Measurements from ENCODE around the gene DSTYK.

DNA sequence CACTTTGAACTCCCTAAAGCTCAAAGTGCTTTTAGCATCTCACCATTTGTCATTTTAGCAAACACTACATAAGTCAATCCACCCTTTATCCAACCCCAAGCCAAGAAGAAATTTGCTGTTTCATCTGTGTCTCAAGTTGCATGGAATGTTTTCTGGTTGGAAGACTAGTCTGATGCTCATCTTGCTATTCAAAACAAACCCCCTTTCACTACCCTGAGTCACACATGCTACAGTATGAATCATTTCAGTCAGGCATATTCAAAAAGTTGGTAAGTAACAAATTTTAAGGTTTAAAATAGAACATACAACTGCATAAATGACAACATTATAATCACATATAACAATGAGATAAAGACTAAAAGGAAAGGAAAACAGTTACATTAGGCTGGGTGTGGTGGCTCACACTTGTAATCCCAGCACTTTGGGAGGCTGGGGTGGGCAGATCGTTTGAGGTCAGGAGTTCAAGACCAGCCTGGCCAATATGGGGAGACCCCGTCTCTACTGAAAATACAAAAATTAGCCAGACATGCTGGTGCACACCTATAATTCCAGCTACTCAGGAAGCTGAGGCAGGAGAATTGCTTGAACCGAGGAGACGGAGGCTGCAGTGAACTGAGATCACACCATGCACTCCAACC lies 38.7 kb downstream of the DSTYK start:
- TF ChIP-seq, protein P1, sequence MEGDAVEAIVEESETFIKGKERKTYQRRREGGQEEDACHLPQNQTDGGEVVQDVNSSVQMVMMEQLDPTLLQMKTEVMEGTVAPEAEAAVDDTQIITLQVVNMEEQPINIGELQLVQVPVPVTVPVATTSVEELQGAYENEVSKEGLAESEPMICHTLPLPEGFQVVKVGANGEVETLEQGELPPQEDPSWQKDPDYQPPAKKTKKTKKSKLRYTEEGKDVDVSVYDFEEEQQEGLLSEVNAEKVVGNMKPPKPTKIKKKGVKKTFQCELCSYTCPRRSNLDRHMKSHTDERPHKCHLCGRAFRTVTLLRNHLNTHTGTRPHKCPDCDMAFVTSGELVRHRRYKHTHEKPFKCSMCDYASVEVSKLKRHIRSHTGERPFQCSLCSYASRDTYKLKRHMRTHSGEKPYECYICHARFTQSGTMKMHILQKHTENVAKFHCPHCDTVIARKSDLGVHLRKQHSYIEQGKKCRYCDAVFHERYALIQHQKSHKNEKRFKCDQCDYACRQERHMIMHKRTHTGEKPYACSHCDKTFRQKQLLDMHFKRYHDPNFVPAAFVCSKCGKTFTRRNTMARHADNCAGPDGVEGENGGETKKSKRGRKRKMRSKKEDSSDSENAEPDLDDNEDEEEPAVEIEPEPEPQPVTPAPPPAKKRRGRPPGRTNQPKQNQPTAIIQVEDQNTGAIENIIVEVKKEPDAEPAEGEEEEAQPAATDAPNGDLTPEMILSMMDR (IDR thresholded peaks at IDR 0.05; ENCODE audit: low read length): no peak
- no peak for TF ChIP-seq EZH2 (optimal IDR thresholded peaks at IDR 0.05; ENCODE audit: low read depth, low read length)
- TF ChIP-seq EZH2phosphoT487 (IDR thresholded peaks at IDR 0.05; ENCODE audit: low read length): no peak

Data from MM.1S (cell line).